T-cell (primary cell): ENCODE results near the gene PLEKHH2. TPM values are rescaled to one million over a fixed set of nuclear protein-coding genes. Genes with fewer than 3 reads are reported as not detected.

Experiments
- ATAC-seq, 4 experiments: fragments of 200-7000 bp in 3 of 4; fragments of 150-1000 bp in 1 of 4; cut with Tn5 transposase; replicated peaks in 1 of 4; 1 replicate in 3 of 4; 2 replicates in 1 of 4; pipeline ENCODE4 v1.10.0; 2021; ENCODE audit warnings: moderate library complexity in 3 of 4, mild to moderate bottlenecking in 2 of 4, moderate number of reproducible peaks in 1 of 4
- CTCF ChIA-PET, 2 donors: fragments of 300-600 bp; sonication (Branson Sonifier 250); formaldehyde crosslinking; loops; one replicate each; lab custom pipeline; 2022; ENCODE audit warnings: antibody characterized with exemption in 2 of 2; lab: Charles Lee
- POLR2A ChIA-PET, 2 donors: fragments of 300-600 bp; sonication (Branson Sonifier 250); formaldehyde crosslinking; loops; one replicate each; lab custom pipeline; 2022; ENCODE audit warnings: antibody characterized with exemption in 2 of 2; lab: Charles Lee
- DNase-seq, 35 experiments: peaks; one replicate each; pipeline versions ENCODE4 v3.0.0 to v3.0.0-alpha.2; 2013 to 2023
- H3K27ac ChIP-seq: one replicate; pipeline ENCODE4 v1.5.1; 2013; ENCODE audit warnings: low read length
- H3K27me3 ChIP-seq, 2 experiments: replicated peaks in 1 of 2; 1 replicate in 1 of 2; 2 replicates in 1 of 2; pipeline versions ENCODE4 v1.6.1 to v1.7.0; 2013; ENCODE audit warnings: low read length in 1 of 2, mixed read lengths in 1 of 2; ENCODE audit not compliant: control insufficient read depth in 2 of 2, insufficient read depth in 2 of 2; ENCODE audit errors: extremely low read depth in 1 of 2
- H3K36me3 ChIP-seq, 2 donors: 1 replicate in 1 of 2; 2 replicates in 1 of 2; pipeline versions ENCODE4 v1.6.1 to v1.7.0; 2013; ENCODE audit warnings: low read length in 1 of 2; ENCODE audit not compliant: control insufficient read depth in 2 of 2, insufficient read depth in 1 of 2; ENCODE audit errors: extremely low read depth in 1 of 2
- H3K4me1 ChIP-seq, 2 experiments: 1 replicate in 1 of 2; 2 replicates in 1 of 2; pipeline versions ENCODE4 v1.6.1 to v1.7.0; 2013; ENCODE audit warnings: low read length in 2 of 2, mixed read lengths in 1 of 2; ENCODE audit not compliant: insufficient read depth in 2 of 2, control insufficient read depth in 1 of 2; ENCODE audit errors: extremely low read depth in 1 of 2
- H3K4me3 ChIP-seq, 2 donors: 1 replicate in 1 of 2; 2 replicates in 1 of 2; pipeline versions ENCODE4 v1.5.1 to v1.7.0; 2013; ENCODE audit warnings: mild to moderate bottlenecking in 2 of 2, low read length in 1 of 2, moderate library complexity in 1 of 2; ENCODE audit not compliant: control insufficient read depth in 1 of 2; ENCODE audit errors: extremely low read depth in 1 of 2
- H3K9me3 ChIP-seq: 2 replicates; pipeline ENCODE4 v1.7.0; 2013
- H3K27ac Mint-ChIP-seq, 2 donors: one replicate each; pipeline ENCODE4 v1.8.0; 2020 to 2021; ENCODE audit warnings: mild to moderate bottlenecking in 2 of 2, mixed read lengths in 2 of 2
- H3K27me3 Mint-ChIP-seq, 2 donors: one replicate each; pipeline ENCODE4 v1.8.0; 2021 to 2022; ENCODE audit warnings: mixed read lengths in 2 of 2
- H3K36me3 Mint-ChIP-seq: one replicate; pipeline ENCODE4 v1.8.0; 2021; ENCODE audit warnings: mixed read lengths
- H3K4me1 Mint-ChIP-seq, 3 donors: one replicate each; pipeline ENCODE4 v1.8.0; 2020 to 2022; ENCODE audit warnings: mixed read lengths in 3 of 3, mild to moderate bottlenecking in 1 of 3
- H3K4me3 Mint-ChIP-seq, 3 donors: one replicate each; pipeline ENCODE4 v1.8.0; 2020 to 2022; ENCODE audit warnings: mild to moderate bottlenecking in 3 of 3, mixed read lengths in 3 of 3, moderate library complexity in 3 of 3
- H3K9me3 Mint-ChIP-seq, 3 donors: one replicate each; pipeline ENCODE4 v1.8.0; 2020 to 2022; ENCODE audit warnings: mixed read lengths in 3 of 3
- WGBS: methylation state at CpG from one replicate; pipeline ENCODE4 v1.1.5; 2013; ENCODE audit warnings: missing lambda C conversion rate; ENCODE audit not compliant: insufficient coverage; 5-methylcytosine and 5-hydroxymethylcytosine counted together
- total RNA-seq, 35 experiments: library from RNA in 6 of 35; stranded (reverse) in 6 of 35; fragments of 120-200 nt in 1 of 35; gene quantifications; one replicate each; pipeline versions ENCODE4 v1.2.1 to v1.2.4 and lab custom pipeline; 2013 to 2026

Gene PLEKHH2
- total RNA-seq (1 to 10 TPM in 4 of 5 donors, under 1 TPM in 1; 0.96 to 3.1 (median 2.2) TPM), total RNA-seq (lab: John Stamatoyannopoulos, UW) (0.38 to 12.8 (median 3.9) reads per million in 29 experiments)
- total RNA-seq (2013), result 0.96 TPM

DNA sequence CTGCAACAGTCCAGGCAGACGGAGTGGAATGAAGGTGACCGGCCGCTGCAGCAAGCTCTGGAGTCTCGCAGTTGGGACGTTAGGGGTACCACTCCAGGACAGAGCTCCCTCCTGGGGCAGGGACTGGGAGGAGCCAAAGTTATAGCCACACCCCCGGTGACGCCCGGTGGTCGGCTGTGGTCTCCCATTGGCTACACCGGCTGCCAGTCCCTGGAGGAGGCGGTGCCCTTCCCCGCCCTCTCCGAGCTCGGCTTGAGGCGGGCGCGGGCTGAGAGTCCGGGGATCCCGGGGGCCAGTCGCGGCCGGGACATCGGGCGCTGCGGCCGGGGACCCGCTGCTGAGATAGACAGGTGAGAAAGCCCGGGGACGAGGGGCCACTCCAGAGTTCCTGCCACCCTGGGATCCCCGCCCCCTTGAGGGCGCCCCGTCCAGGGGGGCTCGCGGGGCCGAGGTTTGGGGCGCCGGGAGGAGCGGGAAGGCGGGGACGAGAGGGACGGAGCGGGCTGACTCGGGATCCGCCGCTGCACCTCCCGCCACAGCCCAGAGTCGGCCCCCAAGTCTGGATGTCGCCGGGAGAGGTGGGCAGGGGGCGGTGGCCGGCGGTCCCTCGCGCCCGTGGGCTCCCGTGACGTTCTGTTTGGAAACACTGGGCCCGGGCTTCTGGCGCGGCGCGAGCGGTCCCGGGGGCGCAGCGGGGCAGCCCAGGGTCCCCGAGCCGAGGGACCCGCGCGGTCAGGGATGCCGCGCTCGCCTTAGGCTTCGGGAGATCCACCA, at the start of gene PLEKHH2:
Gene PLEKHH2 (plus strand): TSS at position 231 of the 774 bp plus-strand sequence. CDS start 7,414 bp downstream, outside the sequence.
- POLR2A ChIA-PET, result interaction anchor here (0.7 kb wide), 2 partner anchors 22 to 39 kb away, joined by 4 to 6 read pairs; no protein-coding TSS in a partner anchor
- Histone ChIP-seq H3K27ac (no peak within 1 kb of the TSS), H3K9me3 (no peaks in the 10 kb centered on the region), H3K4me1 (peaks cover 2 to 17% of the 10 kb centered on the region in 2 experiments), H3K36me3 (no peaks in the 10 kb centered on the region), H3K4me3 (peak within 1 kb of the TSS; percentile 59 to 87), H3K27me3 (peaks cover 0 to 31% of the 10 kb centered on the region in 2 experiments)
- H3K4me3 Mint-ChIP-seq, result peak within 1 kb of the TSS; percentile 89 to 92 (median 90)
- H3K27ac Mint-ChIP-seq, result peak within 1 kb of the TSS; percentile 76 to 79
- 3% methylated on average over 75 of the region's 75 CpGs for WGBS
- H3K27me3 Mint-ChIP-seq, result peaks cover 13 to 31% of the 10 kb centered on the region in 2 donors
- no peaks in the 10 kb centered on the region for H3K36me3 Mint-ChIP-seq
- peaks cover 0 to 5% (median 3%) of the 10 kb centered on the region in 3 donors for H3K9me3 Mint-ChIP-seq
- ATAC-seq, result peak; percentile 99
- peak; percentile 56 to 89 (median 77) for DNase-seq
- CTCF ChIA-PET, result interaction anchor here in 1 of 2 donors (0.7 to 1.2 kb wide), 4 partner anchors 21 to 87 kb away, joined by 3 to 4 read pairs (median 3); partner anchors contain the start of gene THADA
- peaks cover 12 to 24% (median 20%) of the 10 kb centered on the region in 3 donors for H3K4me1 Mint-ChIP-seq

GRCh38 chr2:43592443-43592842, 44.6 kb upstream of the PLEKHH2 start:
- ATAC-seq, result no peak
- ChIA-PET POLR2A (interaction anchor here in 1 of 2 donors (0.6 kb wide), 2 partner anchors 13 to 26 kb away, joined by 3 read pairs; no protein-coding TSS in a partner anchor), CTCF (interaction anchor here in 1 of 2 donors (1.6 kb wide), 1 partner anchor 12 kb away, joined by 4 read pairs; no protein-coding TSS in a partner anchor)
- no peaks in the 10 kb centered on the region for H3K27me3 ChIP-seq
- Mint-ChIP-seq H3K27ac (no peak overlapping the region), H3K4me1 (peaks cover 37 to 40% (median 39%) of the 10 kb centered on the region in 3 donors), H3K4me3 (no peak overlapping the region), H3K36me3 (peaks cover 6% of the 10 kb centered on the region), H3K27me3 (no peaks in the 10 kb centered on the region), H3K9me3 (no peaks in the 10 kb centered on the region)
- no peaks in the 10 kb centered on the region for H3K9me3 ChIP-seq
- no peak overlapping the region for H3K4me3 ChIP-seq
- H3K36me3 ChIP-seq, result peaks cover 0 to 26% of the 10 kb centered on the region in 2 donors
- peaks cover 10 to 23% of the 10 kb centered on the region in 2 experiments for H3K4me1 ChIP-seq
- H3K27ac ChIP-seq, result no peak overlapping the region
- no peak for DNase-seq

GRCh38 chr2:43593254-43593653, 43.8 kb upstream of the PLEKHH2 start:
- no peaks in the 10 kb centered on the region for H3K27me3 Mint-ChIP-seq
- Histone ChIP-seq H3K4me3 (no peak overlapping the region), H3K9me3 (no peaks in the 10 kb centered on the region), H3K4me1 (peaks cover 10 to 23% of the 10 kb centered on the region in 2 experiments), H3K27me3 (no peaks in the 10 kb centered on the region), H3K27ac (no peak overlapping the region), H3K36me3 (peaks cover 0 to 20% of the 10 kb centered on the region in 2 donors)
- H3K4me1 Mint-ChIP-seq, result peaks cover 37 to 40% (median 39%) of the 10 kb centered on the region in 3 donors
- DNase-seq (no peak), ATAC-seq (no peak)
- peak overlapping the region in 1 of 2 donors; percentile 24 for H3K27ac Mint-ChIP-seq
- peak overlapping the region in 1 of 3 donors; percentile 15 for H3K4me3 Mint-ChIP-seq
- H3K36me3 Mint-ChIP-seq, result peaks cover 3% of the 10 kb centered on the region
- ChIA-PET CTCF (interaction anchor here (0.7 to 1.6 kb wide), 2 partner anchors 10 to 13 kb away, joined by 3 to 4 read pairs; no protein-coding TSS in a partner anchor), POLR2A (interaction anchor here in 1 of 2 donors (0.6 kb wide), 1 partner anchor 782 kb away, joined by 3 read pairs; no protein-coding TSS in a partner anchor)
- H3K9me3 Mint-ChIP-seq, result no peaks in the 10 kb centered on the region
- 78% methylated on average over 3 of the region's 3 CpGs for WGBS

- CTCF ChIA-PET, result no interaction called here
- peak overlapping the region; percentile 96 to 97 (median 97) for H3K4me3 Mint-ChIP-seq
- peak overlapping the region; percentile 29 to 94 for H3K27ac Mint-ChIP-seq
- H3K27me3 ChIP-seq, result no peaks in the 10 kb centered on the region
- peak overlapping the region in 1 of 2 donors; percentile 85 for H3K4me3 ChIP-seq
- H3K27me3 Mint-ChIP-seq, result peaks cover 0 to 4% of the 10 kb centered on the region in 2 donors
- peaks cover 37 to 40% (median 39%) of the 10 kb centered on the region in 3 donors for H3K4me1 Mint-ChIP-seq
- POLR2A ChIA-PET, result no interaction called here
- DNase-seq (no peak), ATAC-seq (no peak)
- H3K36me3 ChIP-seq, result peaks cover 0 to 14% of the 10 kb centered on the region in 2 donors
- no peaks in the 10 kb centered on the region for H3K36me3 Mint-ChIP-seq
- no peaks in the 10 kb centered on the region for H3K9me3 ChIP-seq
- H3K27ac ChIP-seq, result no peak overlapping the region
- H3K9me3 Mint-ChIP-seq, result no peaks in the 10 kb centered on the region
- WGBS, result no CpG with 5 or more reads among the region's 3 CpGs
- peaks cover 10 to 23% of the 10 kb centered on the region in 2 experiments for H3K4me1 ChIP-seq
These were observed 42.2 kb upstream of the PLEKHH2 start for GRCh38 chr2:43594875-43595274.

GRCh38 chr2:43595603-43596412, 41.3 kb upstream of the PLEKHH2 start, which contains the start of gene THADA:
TSS of gene THADA (minus strand) at chr2:43596038. CDS start at chr2:43592392, 3,646 bp downstream.
- Histone ChIP-seq H3K4me1 (peaks cover 10 to 23% of the 10 kb centered on the region in 2 experiments), H3K27ac (peak within 1 kb of the TSS; percentile 88), H3K9me3 (no peaks in the 10 kb centered on the region), H3K4me3 (peak within 1 kb of the TSS; percentile 85 to 93), H3K36me3 (peaks cover 0 to 6% of the 10 kb centered on the region in 2 donors), H3K27me3 (no peaks in the 10 kb centered on the region)
- peaks cover 0 to 4% of the 10 kb centered on the region in 2 donors for H3K27me3 Mint-ChIP-seq
- no peaks in the 10 kb centered on the region for H3K9me3 Mint-ChIP-seq
- DNase-seq (peak; percentile 83 to 97 (median 89)), ATAC-seq (peak; percentile 95 to 98 (median 96))
- POLR2A ChIA-PET, result interaction anchor here (0.5 to 0.8 kb wide), 8 partner anchors 9 to 781 kb away, joined by 3 to 7 read pairs (median 3); partner anchors contain the start of gene ZFP36L2 (in 1 of the 2)
- under 1% methylated on average over 41 of the region's 52 CpGs for WGBS
- H3K4me3 Mint-ChIP-seq, result peak within 1 kb of the TSS; percentile 96 to 97 (median 97)
- no peaks in the 10 kb centered on the region for H3K36me3 Mint-ChIP-seq
- CTCF ChIA-PET, result interaction anchor here in 1 of 2 donors (0.6 to 1.3 kb wide), 5 partner anchors 9 to 785 kb away, joined by 3 to 9 read pairs (median 3); partner anchors contain the start of gene PLEKHH2
- H3K27ac Mint-ChIP-seq, result peak within 1 kb of the TSS; percentile 94
- peaks cover 37 to 40% (median 39%) of the 10 kb centered on the region in 3 donors for H3K4me1 Mint-ChIP-seq
